Lung (tissue), 12 donors: Measurements from ENCODE around the gene SLC17A5. TPM values are rescaled to one million over a fixed set of nuclear protein-coding genes. Genes with fewer than 3 reads are reported as not detected.

ENCODE experiments used
- ATAC-seq: fragments of 200-7000 bp; cut with Tn5 transposase; one replicate; pipeline ENCODE4 v1.9.1; 2020; ENCODE audit warnings: moderate number of reproducible peaks; ENCODE audit not compliant: insufficient read depth, low FRiP score
- DNase-seq, 3 donors: peaks; one replicate each; pipeline ENCODE4 v3.0.0-alpha.2; 2013 to 2017
- H3K27ac ChIP-seq, 2 donors: one replicate each; pipeline ENCODE4 v1.5.1; 2013; ENCODE audit warnings: mild to moderate bottlenecking in 2 of 2, moderate library complexity in 2 of 2, control low read depth in 1 of 2, inconsistent platforms in 1 of 2, low read depth in 1 of 2, low read length in 1 of 2
- H3K27me3 ChIP-seq, 3 donors: one replicate each; pipeline ENCODE4 v1.5.1; 2013; ENCODE audit warnings: low read length in 2 of 3; ENCODE audit not compliant: control insufficient read depth in 3 of 3, insufficient read depth in 3 of 3
- H3K36me3 ChIP-seq, 4 donors: one replicate each; pipeline ENCODE4 v1.5.1; 2013; ENCODE audit warnings: low read length in 4 of 4, mild to moderate bottlenecking in 1 of 4, moderate library complexity in 1 of 4; ENCODE audit not compliant: control insufficient read depth in 4 of 4, insufficient read depth in 4 of 4
- H3K4me1 ChIP-seq, 5 donors: one replicate each; pipeline ENCODE4 v1.5.1; 2013; ENCODE audit warnings: low read length in 5 of 5, mild to moderate bottlenecking in 2 of 5, moderate library complexity in 1 of 5; ENCODE audit not compliant: control insufficient read depth in 5 of 5, insufficient read depth in 5 of 5
- H3K4me3 ChIP-seq: one replicate; pipeline ENCODE4 v1.5.1; 2013; ENCODE audit warnings: mild to moderate bottlenecking, control low read depth, moderate library complexity
- H3K9ac ChIP-seq, 2 donors: one replicate each; pipeline ENCODE4 v1.5.1; 2013; ENCODE audit warnings: low read length in 2 of 2, control low read depth in 1 of 2; ENCODE audit not compliant: insufficient read depth in 1 of 2
- H3K9me3 ChIP-seq, 4 donors: one replicate each; pipeline ENCODE4 v1.5.1; 2013; ENCODE audit warnings: low read length in 3 of 4, mild to moderate bottlenecking in 1 of 4, moderate library complexity in 1 of 4; ENCODE audit not compliant: control insufficient read depth in 4 of 4, insufficient read depth in 3 of 4
- CTCF ChIP-seq: IDR thresholded peaks from 2 replicates; pipeline ENCODE4 v1.5.1; 2012; ENCODE audit warnings: mild to moderate bottlenecking; ENCODE audit errors: control extremely low read depth, extremely low read depth
- WGBS, 2 donors: extraction: QIAGEN DNeasy Blood & Tissue Kit; methylation state at CpG; one replicate each; pipeline ENCODE4 v1.1.7; 2013; 5-methylcytosine and 5-hydroxymethylcytosine counted together
- polyA plus RNA-seq, 2 donors: library from polyadenylated mRNA; stranded (reverse); fragments of 200-250 nt; gene quantifications; one replicate each; pipeline ENCODE4 v1.2.1, GENCODE V29; 2013
- total RNA-seq, 2 donors: library from RNA; depleted of rRNA in 1 of 2; stranded (reverse); fragments of >200 nt in 1 of 2; gene quantifications; one replicate each; pipeline ENCODE4 v1.2.1, GENCODE V29; 2014 to 2021
- donor health status: control.
- donor health status: control.
- donor health status: Bipolar disorder and iron deficiency.
- donor health status: healthy.
- donor health status: DM: yes; HTN: yes; CAD: no.

Gene SLC17A5
- total and polyA plus RNA-seq, 4 donors, result 5.5 to 19.9 (median 18.1) TPM

- ATAC-seq, result peak; percentile 77
- Histone ChIP-seq H3K27me3 (no peaks in the 10 kb centered on the region), H3K27ac (no peak overlapping the region), H3K9me3 (no peaks in the 10 kb centered on the region), H3K36me3 (peaks cover 0 to 26% (median 11%) of the 10 kb centered on the region in 4 donors), H3K4me1 (no peaks in the 10 kb centered on the region), H3K9ac (no peak overlapping the region), H3K4me3 (no peak overlapping the region)
- peak; percentile 49 for TF ChIP-seq CTCF
- 65 to 78% methylated on average over 6 of the region's 6 CpGs for WGBS, 2 donors
- DNase-seq, result peak in 2 of 3 donors; percentile 81 to 84
Observed at GRCh38 chr6:73610444-73611275, 43.1 kb downstream of the SLC17A5 start.

- H3K36me3 ChIP-seq, result peaks cover 0 to 17% (median 6%) of the 10 kb centered on the region in 4 donors
- no peak overlapping the region for H3K4me3 ChIP-seq
- no peaks in the 10 kb centered on the region for H3K9me3 ChIP-seq
- no peak overlapping the region for H3K27ac ChIP-seq
- TF ChIP-seq CTCF, result no peak
- no peaks in the 10 kb centered on the region for H3K27me3 ChIP-seq
- H3K4me1 ChIP-seq, result no peaks in the 10 kb centered on the region
- WGBS, 2 donors, result 93 to 97% methylated on average over 4 of the region's 4 CpGs
- no peak for ATAC-seq
- no peak overlapping the region for H3K9ac ChIP-seq
- DNase-seq, result no peak
Observed at GRCh38 chr6:73608761-73609160, 45.0 kb downstream of the SLC17A5 start.

GRCh38 chr6:73606428-73606827 is 47.4 kb downstream of the SLC17A5 start:
- Histone ChIP-seq H3K36me3 (peaks cover 0 to 15% (median 4%) of the 10 kb centered on the region in 4 donors), H3K4me1 (no peaks in the 10 kb centered on the region), H3K27ac (no peak overlapping the region), H3K9me3 (no peaks in the 10 kb centered on the region), H3K4me3 (no peak overlapping the region), H3K27me3 (no peaks in the 10 kb centered on the region), H3K9ac (no peak overlapping the region)
- TF ChIP-seq CTCF, result no peak
- DNase-seq, result no peak
- 92 to 98% methylated on average over 2 of the region's 2 CpGs for WGBS, 2 donors
- no peak for ATAC-seq

- no peak for ATAC-seq
- Histone ChIP-seq H3K4me1 (no peaks in the 10 kb centered on the region), H3K27me3 (no peaks in the 10 kb centered on the region), H3K36me3 (peaks cover 0 to 11% (median 7%) of the 10 kb centered on the region in 4 donors), H3K9ac (no peak overlapping the region), H3K27ac (no peak overlapping the region), H3K4me3 (no peak overlapping the region), H3K9me3 (no peaks in the 10 kb centered on the region)
- TF ChIP-seq CTCF, result no peak
- 96 to 98% methylated on average over 5 of the region's 5 CpGs for WGBS, 2 donors
- no peak for DNase-seq
Observed at GRCh38 chr6:73604461-73604860, 49.3 kb downstream of the SLC17A5 start.
